ENCODE data around the gene VARS2. TPM values are rescaled to one million over a fixed set of nuclear protein-coding genes. Genes with fewer than 3 reads are reported as not detected.
A peak's percentile ranks its signal among the peaks of the same experiment; 100 is the strongest.

Gene VARS2
- total and polyA plus RNA-seq, 9 of the 15 experiments (the other 6 are each of a cell fraction or from before 2014, with no cell fraction given): 1.6 to 53.6 (median 29.9) TPM

- peak; percentile 90 for TF ChIP-seq POLR2G (IDR thresholded peaks at IDR 0.05; ENCODE audit: low read depth, low read length)
- TF ChIP-seq, protein P1, sequence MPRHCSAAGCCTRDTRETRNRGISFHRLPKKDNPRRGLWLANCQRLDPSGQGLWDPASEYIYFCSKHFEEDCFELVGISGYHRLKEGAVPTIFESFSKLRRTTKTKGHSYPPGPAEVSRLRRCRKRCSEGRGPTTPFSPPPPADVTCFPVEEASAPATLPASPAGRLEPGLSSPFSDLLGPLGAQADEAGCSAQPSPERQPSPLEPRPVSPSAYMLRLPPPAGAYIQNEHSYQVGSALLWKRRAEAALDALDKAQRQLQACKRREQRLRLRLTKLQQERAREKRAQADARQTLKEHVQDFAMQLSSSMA (CRISPR knock-in tag; IDR thresholded peaks at IDR 0.05): 0 out of 2 replicates have a peak, but pooled peaks have one; percentile 14
- peak; percentile 49 for TF ChIP-seq CCNT2 (IDR thresholded peaks at IDR 0.05; ENCODE audit: borderline replicate concordance, extremely low read depth, insufficient read length, low read depth, low read length)
- TF ChIP-seq ZNF551 (CRISPR knock-in tag; IDR thresholded peaks at IDR 0.05): no peak
- no peak for TF ChIP-seq BDP1 (IDR thresholded peaks at IDR 0.05; ENCODE audit: insufficient read depth, insufficient read length)
- TF ChIP-seq KDM4B (IDR thresholded peaks at IDR 0.05; ENCODE audit: borderline replicate concordance in 2 of 2, low read depth in 1 of 2): peak in 1 of 2 experiments; percentile 89; a peak in 1 of 4 replicates
- TF ChIP-seq, protein P2, sequence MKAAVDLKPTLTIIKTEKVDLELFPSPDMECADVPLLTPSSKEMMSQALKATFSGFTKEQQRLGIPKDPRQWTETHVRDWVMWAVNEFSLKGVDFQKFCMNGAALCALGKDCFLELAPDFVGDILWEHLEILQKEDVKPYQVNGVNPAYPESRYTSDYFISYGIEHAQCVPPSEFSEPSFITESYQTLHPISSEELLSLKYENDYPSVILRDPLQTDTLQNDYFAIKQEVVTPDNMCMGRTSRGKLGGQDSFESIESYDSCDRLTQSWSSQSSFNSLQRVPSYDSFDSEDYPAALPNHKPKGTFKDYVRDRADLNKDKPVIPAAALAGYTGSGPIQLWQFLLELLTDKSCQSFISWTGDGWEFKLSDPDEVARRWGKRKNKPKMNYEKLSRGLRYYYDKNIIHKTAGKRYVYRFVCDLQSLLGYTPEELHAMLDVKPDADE (conservative IDR thresholded peaks at IDR 0.05; ENCODE audit: control insufficient read depth, low read depth, low read length): peak; percentile 96
- peak; percentile 95 for TF ChIP-seq SIN3B (IDR thresholded peaks at IDR 0.05; ENCODE audit: low read depth)
- TF ChIP-seq MBD1 (CRISPR knock-in tag; IDR thresholded peaks at IDR 0.05): no peak
- peak; percentile 91 for TF ChIP-seq LCOR (CRISPR knock-in tag; IDR thresholded peaks at IDR 0.05)
- no peak for TF ChIP-seq STAT5B (CRISPR knock-in tag; IDR thresholded peaks at IDR 0.05)
- peak; percentile 75; the same call in 1 of the 2 replicates for TF ChIP-seq PTTG1 (tag; IDR thresholded peaks at IDR 0.05; ENCODE audit: low read depth)
- TF ChIP-seq DNMT1 (IDR thresholded peaks at IDR 0.05): peak; percentile 59; the same call in 1 of the 2 replicates
- no peak for TF ChIP-seq ZNF12 (CRISPR knock-in tag; IDR thresholded peaks at IDR 0.05)
- 0 out of 4 replicates have a peak, but pooled peaks of 1 of the 2 experiments have one; percentile 35 for TF ChIP-seq NONO (IDR thresholded peaks at IDR 0.05; ENCODE audit: low read depth in 2 of 2, low read length in 1 of 2)
- TF ChIP-seq CC2D1A (IDR thresholded peaks at IDR 0.05): peak; percentile 90
- peak; percentile 87 for TF ChIP-seq E2F8 (IDR thresholded peaks at IDR 0.05; ENCODE audit: low read depth, partially characterized antibody)
- TF ChIP-seq CHD1 (IDR thresholded peaks at IDR 0.05; ENCODE audit: low read length): peak; percentile 23
Measured at GRCh38 chr6:30907758-30908591, 6.1 kb upstream of the VARS2 start, which contains the start of gene GTF2H4 (continued).

Data from K562 (cell line).